HG02973 (cell line): ENCODE data around the gene COL9A3.

ENCODE experiments used
- ATAC-seq: cut with Tn5 transposase; IDR thresholded peaks from one replicate; pipeline ENCODE4 v1.9.1; 2021; ENCODE audit warnings: moderate library complexity; ENCODE audit not compliant: unreplicated experiment

Gene COL9A3

GRCh38 chr20:62809530-62810428, 7.1 kb upstream of the COL9A3 start:
- no peak for ATAC-seq

- no peak for ATAC-seq
Measured at GRCh38 chr20:62811320-62811719, 5.5 kb upstream of the COL9A3 start.

GRCh38 chr20:62811720-62812119, 5.1 kb upstream of the COL9A3 start:
- no peak for ATAC-seq

- no peak for ATAC-seq
Measured at GRCh38 chr20:62812181-62812906, 4.5 kb upstream of the COL9A3 start.

GRCh38 chr20:62812907-62813200, 4.0 kb upstream of the COL9A3 start:
- no peak for ATAC-seq

- ATAC-seq: no peak
Measured at GRCh38 chr20:62813588-62813987, 3.3 kb upstream of the COL9A3 start.

- no peak for ATAC-seq
Measured at GRCh38 chr20:62814060-62814708, 2.7 kb upstream of the COL9A3 start.

GRCh38 chr20:62814709-62815065, 2.2 kb upstream of the COL9A3 start:
- ATAC-seq: no peak

- ATAC-seq: no peak
Measured at GRCh38 chr20:62815066-62815991, 1.5 kb upstream of the COL9A3 start.

GRCh38 chr20:62816031-62816883, 593 bp upstream of the COL9A3 start:
- ATAC-seq: no peak

GRCh38 chr20:62817975-62818591, 1.2 kb downstream of the COL9A3 start:
- no peak for ATAC-seq

- ATAC-seq: no peak
Measured at GRCh38 chr20:62818592-62819493, 2.0 kb downstream of the COL9A3 start.

GRCh38 chr20:62819494-62820174, 2.8 kb downstream of the COL9A3 start:
- no peak for ATAC-seq

- no peak for ATAC-seq
Measured at GRCh38 chr20:62820208-62820961, 3.5 kb downstream of the COL9A3 start.

- no peak for ATAC-seq
Measured at GRCh38 chr20:62820962-62821725, 4.3 kb downstream of the COL9A3 start.

GRCh38 chr20:62821726-62822210, 4.9 kb downstream of the COL9A3 start:
- no peak for ATAC-seq
